Subcutaneous abdominal adipose tissue (tissue), 5 donors: ENCODE results near the gene PLD1.

Source experiments
- H3K27ac ChIP-seq: one replicate; pipeline ENCODE4 v1.7.0; 2013; ENCODE audit warnings: low read depth, mild to moderate bottlenecking, inconsistent platforms, low read length, moderate library complexity
- H3K27me3 ChIP-seq, 5 donors: one replicate each; pipeline ENCODE4 v1.7.0; 2013; ENCODE audit warnings: low read length in 5 of 5, inconsistent platforms in 1 of 5; ENCODE audit not compliant: control insufficient read depth in 5 of 5, insufficient read depth in 4 of 5
- H3K36me3 ChIP-seq, 5 donors: one replicate each; pipeline ENCODE4 v1.7.0; 2013; ENCODE audit warnings: low read length in 5 of 5; ENCODE audit not compliant: control insufficient read depth in 5 of 5, insufficient read depth in 5 of 5
- H3K4me1 ChIP-seq, 5 donors: one replicate each; pipeline ENCODE4 v1.7.0; 2013; ENCODE audit warnings: low read length in 5 of 5, mild to moderate bottlenecking in 3 of 5, moderate library complexity in 1 of 5; ENCODE audit not compliant: control insufficient read depth in 5 of 5, insufficient read depth in 5 of 5
- H3K4me3 ChIP-seq, 5 donors: one replicate each; pipeline ENCODE4 v1.7.0; 2013; ENCODE audit warnings: low read length in 5 of 5, low read depth in 1 of 5
- H3K9ac ChIP-seq, 5 donors: one replicate each; pipeline ENCODE4 v1.7.0; 2013; ENCODE audit warnings: low read length in 5 of 5, mild to moderate bottlenecking in 4 of 5, moderate library complexity in 3 of 5
- H3K9me3 ChIP-seq, 5 donors: one replicate each; pipeline ENCODE4 v1.7.0; 2013; ENCODE audit warnings: low read length in 5 of 5; ENCODE audit not compliant: control insufficient read depth in 5 of 5
- donor health status: healthy.
- donor health status: healthy.
- donor health status: healthy.
- donor health status: healthy.
- donor health status: healthy.

The PLD1 gene

DNA sequence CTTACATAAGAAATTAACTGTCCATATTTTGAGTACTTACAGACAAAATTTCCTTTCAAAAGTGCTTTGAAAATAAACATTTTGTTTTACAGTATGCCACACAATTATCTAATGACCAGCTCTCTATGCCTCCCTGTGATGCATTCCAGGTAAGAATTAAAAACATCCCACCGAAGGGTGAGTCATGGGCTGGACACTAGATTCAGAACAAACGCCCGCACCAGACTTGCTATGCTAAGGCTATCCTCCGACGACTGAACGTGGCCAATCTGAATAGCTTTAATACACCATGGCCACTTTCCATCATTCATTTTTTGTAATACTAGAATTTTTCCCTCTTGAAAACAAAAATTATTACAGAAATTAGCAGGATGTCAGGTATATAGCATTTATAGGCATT is 210.3 kb downstream of the PLD1 start:
- H3K4me3 ChIP-seq: no peak overlapping the region
- H3K9ac ChIP-seq: no peak overlapping the region

DNA sequence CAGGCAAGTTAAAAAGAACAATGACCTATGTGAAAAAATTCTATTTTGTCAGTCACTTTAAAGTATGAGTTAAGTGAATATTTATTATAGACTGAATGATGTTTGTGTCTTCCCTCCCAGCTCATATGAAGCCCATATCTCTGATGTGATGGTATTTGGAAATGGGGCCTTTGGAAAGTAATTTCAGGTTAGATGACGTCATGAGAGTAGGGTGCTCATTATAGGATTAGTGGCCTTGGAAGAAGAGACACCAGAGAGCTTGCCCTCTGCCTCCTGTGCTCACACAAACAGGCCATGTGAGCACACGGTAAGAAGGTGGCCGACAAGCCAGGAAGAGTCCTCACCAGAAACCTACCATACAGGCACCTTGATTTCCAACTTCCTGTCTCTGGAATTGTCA is 211.3 kb downstream of the PLD1 start:
- H3K36me3 ChIP-seq: peaks cover 4 to 20% (median 17%) of the 10 kb centered on the region in 5 donors
- no peaks in the 10 kb centered on the region for H3K27me3 ChIP-seq
- H3K9me3 ChIP-seq: no peaks in the 10 kb centered on the region
- H3K9ac ChIP-seq: no peak overlapping the region
- H3K4me3 ChIP-seq: no peak overlapping the region
- H3K4me1 ChIP-seq: no peaks in the 10 kb centered on the region
- no peak overlapping the region for H3K27ac ChIP-seq

More for the DNA sequence above, 210.3 kb downstream of the PLD1 start:
- no peaks in the 10 kb centered on the region for H3K9me3 ChIP-seq
- no peaks in the 10 kb centered on the region for H3K27me3 ChIP-seq
- H3K27ac ChIP-seq: no peak overlapping the region
- H3K4me1 ChIP-seq: no peaks in the 10 kb centered on the region
- H3K36me3 ChIP-seq: peaks cover 4 to 24% (median 17%) of the 10 kb centered on the region in 5 donors

GRCh38 chr3:171592786-171593185 is 217.5 kb downstream of the PLD1 start:
- Histone ChIP-seq H3K4me3 (no peak overlapping the region), H3K9me3 (no peaks in the 10 kb centered on the region), H3K4me1 (no peaks in the 10 kb centered on the region), H3K36me3 (no peaks in the 10 kb centered on the region), H3K27ac (no peak overlapping the region), H3K27me3 (no peaks in the 10 kb centered on the region), H3K9ac (no peak overlapping the region)

DNA sequence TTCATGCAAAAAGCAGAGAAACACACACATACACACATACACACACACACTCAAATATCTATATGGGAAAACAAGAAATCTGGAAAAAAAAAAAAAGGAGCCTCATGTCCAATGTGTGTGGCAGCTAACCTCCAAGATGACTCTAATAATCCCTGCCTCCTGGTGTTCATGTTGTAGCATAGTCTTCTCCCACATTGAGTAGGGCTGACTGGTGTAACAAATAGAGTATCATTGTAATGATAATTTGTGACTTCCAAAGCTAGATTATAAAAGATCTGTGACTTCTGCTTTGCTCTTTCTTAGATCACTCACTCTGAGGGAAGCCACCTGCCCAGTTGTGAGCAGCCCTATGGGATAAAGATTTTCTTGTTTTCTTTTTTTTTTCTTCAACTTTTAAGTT is 219.2 kb downstream of the PLD1 start:
- Histone ChIP-seq H3K27me3 (no peaks in the 10 kb centered on the region), H3K4me1 (no peaks in the 10 kb centered on the region), H3K9ac (no peak overlapping the region), H3K36me3 (no peaks in the 10 kb centered on the region), H3K4me3 (no peak overlapping the region), H3K9me3 (no peaks in the 10 kb centered on the region), H3K27ac (no peak overlapping the region)

GRCh38 chr3:171586274-171586673 is 224.0 kb downstream of the PLD1 start:
- Histone ChIP-seq H3K4me1 (no peaks in the 10 kb centered on the region), H3K4me3 (no peak overlapping the region), H3K27ac (no peak overlapping the region), H3K27me3 (no peaks in the 10 kb centered on the region), H3K36me3 (no peaks in the 10 kb centered on the region), H3K9ac (no peak overlapping the region), H3K9me3 (no peaks in the 10 kb centered on the region)

DNA sequence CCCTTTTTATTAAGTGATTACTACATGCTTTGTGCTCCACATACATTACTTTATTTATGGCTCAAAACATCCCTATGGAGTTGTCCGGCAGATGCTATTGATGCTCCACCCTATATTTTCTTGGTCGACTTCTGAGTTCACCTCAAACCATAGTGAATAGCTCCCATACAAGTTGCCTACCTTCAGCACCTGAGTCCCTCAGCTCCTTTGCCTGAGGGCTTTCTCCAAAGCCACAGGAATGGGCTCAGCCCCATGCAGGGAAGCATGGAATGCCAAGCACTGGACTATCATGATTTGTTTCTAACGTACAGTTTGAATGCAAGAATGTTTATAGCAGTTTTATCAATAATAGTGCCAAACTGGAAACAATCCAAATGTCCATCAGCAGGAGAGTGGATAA is 225.2 kb downstream of the PLD1 start:
- Histone ChIP-seq H3K4me3 (no peak overlapping the region), H3K9me3 (no peaks in the 10 kb centered on the region), H3K27me3 (no peaks in the 10 kb centered on the region), H3K27ac (no peak overlapping the region), H3K36me3 (no peaks in the 10 kb centered on the region), H3K4me1 (no peaks in the 10 kb centered on the region), H3K9ac (no peak overlapping the region)

- no peaks in the 10 kb centered on the region for H3K27me3 ChIP-seq
- no peak overlapping the region for H3K9ac ChIP-seq
- H3K9me3 ChIP-seq: no peaks in the 10 kb centered on the region
- H3K36me3 ChIP-seq: no peaks in the 10 kb centered on the region
- H3K27ac ChIP-seq: no peak overlapping the region
- H3K4me3 ChIP-seq: no peak overlapping the region
- no peaks in the 10 kb centered on the region for H3K4me1 ChIP-seq
Measured at GRCh38 chr3:171584100-171584499, 226.2 kb downstream of the PLD1 start.

DNA sequence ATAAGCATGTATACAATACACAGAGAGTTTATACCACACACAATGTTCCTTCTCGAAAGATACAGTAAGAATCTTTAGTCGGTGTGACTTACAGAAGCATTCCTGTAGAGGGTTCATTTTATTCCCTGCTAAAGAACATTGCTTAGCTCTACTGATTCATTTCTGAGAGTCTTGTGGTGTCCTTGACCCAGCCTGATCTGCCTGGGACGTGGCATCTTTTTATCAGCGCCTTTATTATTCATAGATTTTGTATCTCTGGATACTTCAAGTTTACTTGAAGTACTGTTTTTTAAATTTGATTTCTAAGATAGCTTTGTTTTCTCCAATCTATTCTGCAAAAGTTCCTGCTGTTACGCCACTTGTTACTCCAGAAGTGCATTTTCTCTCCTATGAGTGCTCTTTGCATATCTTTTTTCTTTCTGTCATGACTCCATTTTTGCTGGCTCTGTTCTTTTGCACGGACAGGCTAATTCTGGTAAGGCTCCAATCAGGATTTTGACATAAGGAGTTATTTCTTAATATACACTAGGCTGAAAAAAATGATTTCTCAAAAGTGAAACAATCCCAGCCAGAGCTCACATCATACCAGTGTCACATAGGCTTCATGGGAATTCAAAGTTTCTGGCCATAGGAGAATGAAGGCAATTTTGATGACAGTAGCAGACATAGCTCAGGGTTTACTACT is 235.6 kb downstream of the PLD1 start:
- Histone ChIP-seq H3K4me3 (no peak overlapping the region), H3K36me3 (no peaks in the 10 kb centered on the region), H3K9ac (no peak overlapping the region), H3K4me1 (peaks cover 0 to 8% (median 0%) of the 10 kb centered on the region in 5 donors), H3K27ac (no peak overlapping the region), H3K9me3 (no peaks in the 10 kb centered on the region), H3K27me3 (no peaks in the 10 kb centered on the region)

DNA sequence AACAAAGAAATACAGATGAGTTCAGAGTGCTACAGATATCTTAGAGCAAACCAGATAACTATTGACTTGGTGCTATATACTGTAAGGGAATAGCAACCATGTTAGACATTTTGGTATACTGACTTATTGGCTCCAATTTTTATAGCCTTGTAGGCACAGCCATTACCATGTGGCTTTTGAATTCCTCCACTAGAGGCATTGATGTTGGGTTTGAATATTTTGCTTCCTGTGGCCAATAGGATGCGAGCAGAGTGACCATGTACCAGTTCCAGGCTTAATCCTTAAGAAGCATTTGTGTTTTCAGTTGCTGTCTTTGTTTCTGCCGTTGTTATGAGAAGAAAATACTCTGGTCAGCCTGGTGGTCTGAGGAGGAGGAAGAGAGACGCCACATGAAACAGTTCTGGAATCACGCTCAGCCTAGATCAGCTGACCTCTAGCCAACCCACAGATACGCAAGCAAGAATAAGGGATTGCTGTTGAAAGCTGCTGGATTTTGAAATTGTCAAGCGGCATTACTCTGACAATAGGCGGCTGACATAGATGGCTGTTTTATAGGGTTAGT is 240.6 kb downstream of the PLD1 start:
- H3K36me3 ChIP-seq: no peaks in the 10 kb centered on the region
- H3K9me3 ChIP-seq: no peaks in the 10 kb centered on the region
- H3K4me3 ChIP-seq: no peak overlapping the region
- H3K27ac ChIP-seq: no peak overlapping the region
- H3K27me3 ChIP-seq: no peaks in the 10 kb centered on the region
- H3K9ac ChIP-seq: no peak overlapping the region
- H3K4me1 ChIP-seq: peaks cover 0 to 12% (median 7%) of the 10 kb centered on the region in 5 donors

DNA sequence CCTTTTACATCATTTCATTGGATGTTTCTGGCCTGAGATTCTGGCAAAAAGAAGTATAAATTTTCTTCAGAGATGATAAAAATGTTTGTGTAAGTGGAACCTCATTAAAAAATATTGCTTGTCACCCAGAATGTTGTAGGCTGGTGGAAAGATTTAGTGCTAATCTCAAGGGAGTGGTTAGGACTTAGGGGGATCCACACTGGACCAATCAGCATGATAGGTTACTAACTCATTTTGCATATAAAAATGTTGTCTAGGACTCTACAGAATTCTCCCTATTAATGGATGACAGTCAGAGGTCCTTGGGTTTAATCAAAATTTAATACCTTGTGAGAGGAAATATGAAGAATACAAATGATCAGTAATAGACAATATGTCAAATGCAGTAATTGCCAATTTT is 241.5 kb downstream of the PLD1 start:
- Histone ChIP-seq H3K9me3 (no peaks in the 10 kb centered on the region), H3K27ac (no peak overlapping the region), H3K4me3 (no peak overlapping the region), H3K9ac (no peak overlapping the region), H3K36me3 (no peaks in the 10 kb centered on the region), H3K27me3 (no peaks in the 10 kb centered on the region), H3K4me1 (peaks cover 0 to 11% (median 7%) of the 10 kb centered on the region in 5 donors)
